ENCODE data around the gene SPACA6. TPM values are rescaled to one million over a fixed set of nuclear protein-coding genes. Genes with fewer than 3 reads are reported as not detected.
A peak's percentile ranks its signal among the peaks of the same experiment; 100 is the strongest.

Gene SPACA6
- total and polyA plus RNA-seq, 7 experiments from 2014 or later, result 2.0 to 11.5 (median 7.2) TPM

DNA sequence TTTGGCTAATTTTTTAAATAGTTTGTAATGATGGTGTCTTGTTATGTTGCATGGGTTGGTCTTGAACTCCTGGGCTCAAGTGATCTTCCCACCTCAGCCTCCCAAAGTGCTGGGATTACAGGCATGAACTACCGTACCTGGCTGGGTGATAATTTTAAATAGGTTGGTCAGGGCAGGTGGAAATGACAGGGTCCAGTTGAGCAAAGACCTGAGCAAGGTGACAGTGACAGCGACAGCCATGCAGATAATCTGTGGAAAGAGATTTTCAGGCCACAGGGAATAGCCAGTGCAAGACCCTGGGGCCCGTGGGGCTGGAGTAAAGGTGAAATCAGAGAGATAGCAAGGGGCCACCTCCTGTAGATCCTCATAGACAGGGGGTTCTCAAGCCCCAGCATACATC lies 3.5 kb downstream of the SPACA6 start:
- no peaks in the 10 kb centered on the region for H3K9me3 ChIP-seq (ENCODE audit: control insufficient read depth in 2 of 3, low read length in 3 of 3)
- no peaks in the 10 kb centered on the region for H3K4me1 ChIP-seq (ENCODE audit: control insufficient read depth in 2 of 2, insufficient read depth in 2 of 2, low read length in 2 of 2)
- DNase-seq, result no peak
- no peaks in the 10 kb centered on the region for H3K36me3 ChIP-seq (ENCODE audit: control insufficient read depth in 2 of 3, insufficient read depth in 3 of 3, low read length in 3 of 3)
- no peak overlapping the region for H3K4me3 ChIP-seq (ENCODE audit: low read length)
- ChIA-PET CTCF (interaction anchor here (0.8 kb wide), 1 partner anchor 39 kb away, joined by 3 read pairs; no protein-coding TSS in a partner anchor), POLR2A (no interaction called here)
- H3K27me3 Mint-ChIP-seq, result no peaks in the 10 kb centered on the region
- ATAC-seq, result no peak
- peaks cover 2 to 10% (median 9%) of the 10 kb centered on the region in 7 donors for H3K4me1 Mint-ChIP-seq
- H3K27ac Mint-ChIP-seq, result no peak overlapping the region
- H3K27ac ChIP-seq (ENCODE audit: low read depth, low read length), result no peak overlapping the region
- H3K36me3 Mint-ChIP-seq, result peaks cover 0 to 15% (median 8%) of the 10 kb centered on the region in 5 donors
- no peak overlapping the region for H3K4me3 Mint-ChIP-seq
- intact Hi-C loops (cut with micrococcal nuclease), result no loop called here
- H3K9me3 Mint-ChIP-seq, result peaks cover 0 to 2% (median 0%) of the 10 kb centered on the region in 11 donors
- no peaks in the 10 kb centered on the region for H3K27me3 ChIP-seq (ENCODE audit: control insufficient read depth in 2 of 2, insufficient read depth in 2 of 2, low read length in 2 of 2)

DNA sequence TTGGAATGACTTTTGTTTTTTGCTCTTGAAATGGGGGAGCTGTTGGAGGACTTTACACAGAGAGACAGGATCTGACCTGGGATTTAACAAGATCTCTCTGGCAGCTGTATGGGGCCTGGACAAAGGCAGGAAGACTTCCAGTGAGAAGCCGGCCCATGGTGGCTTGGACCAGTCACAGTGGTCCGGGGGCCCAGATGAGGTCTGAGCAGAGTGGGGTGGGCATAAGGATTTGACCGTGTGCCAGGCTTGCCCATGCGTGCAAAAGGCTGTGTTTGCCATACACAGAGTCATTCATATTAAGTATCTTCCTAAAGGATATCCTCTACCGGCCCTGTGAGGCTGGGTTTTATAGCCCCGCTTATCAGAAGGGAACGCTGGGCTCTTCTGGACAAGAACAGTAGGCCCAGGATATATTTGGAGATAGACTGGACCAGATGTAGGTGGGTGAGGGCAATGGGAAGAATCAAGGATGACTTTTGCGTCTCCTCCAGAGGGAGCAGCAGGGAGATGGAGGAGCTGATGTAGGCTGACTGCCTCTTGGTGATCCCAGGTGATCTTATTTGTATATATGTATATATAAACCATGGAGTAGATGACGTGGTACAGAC lies 4.1 kb downstream of the SPACA6 start:
- Mint-ChIP-seq H3K36me3 (peaks cover 0 to 15% (median 8%) of the 10 kb centered on the region in 5 donors), H3K9me3 (peaks cover 0 to 2% (median 0%) of the 10 kb centered on the region in 11 donors), H3K4me1 (peaks cover under 1 to 13% (median 6%) of the 10 kb centered on the region in 7 donors), H3K27ac (peak overlapping the region in 1 of 9 donors; percentile 57), H3K27me3 (no peaks in the 10 kb centered on the region), H3K4me3 (no peak overlapping the region)
- intact Hi-C loops (cut with micrococcal nuclease), result no loop called here
- Histone ChIP-seq H3K27me3 (ENCODE audit: control insufficient read depth in 2 of 2, insufficient read depth in 2 of 2, low read length in 2 of 2) (no peaks in the 10 kb centered on the region), H3K9me3 (ENCODE audit: control insufficient read depth in 2 of 3, low read length in 3 of 3) (no peaks in the 10 kb centered on the region), H3K36me3 (ENCODE audit: control insufficient read depth in 2 of 3, insufficient read depth in 3 of 3, low read length in 3 of 3) (no peaks in the 10 kb centered on the region), H3K4me3 (ENCODE audit: low read length) (no peak overlapping the region), H3K27ac (ENCODE audit: low read depth, low read length) (no peak overlapping the region), H3K4me1 (ENCODE audit: control insufficient read depth in 2 of 2, insufficient read depth in 2 of 2, low read length in 2 of 2) (no peaks in the 10 kb centered on the region)
- ChIA-PET CTCF (interaction anchor here (0.8 kb wide), 1 partner anchor 40 kb away, joined by 3 read pairs; no protein-coding TSS in a partner anchor), POLR2A (no interaction called here)
- ATAC-seq (no peak), DNase-seq (no peak)

- H3K27me3 ChIP-seq (ENCODE audit: control insufficient read depth in 2 of 2, insufficient read depth in 2 of 2, low read length in 2 of 2), result no peaks in the 10 kb centered on the region
- H3K27me3 Mint-ChIP-seq, result peaks cover 0 to 6% (median 0%) of the 10 kb centered on the region in 5 donors
- H3K4me3 ChIP-seq (ENCODE audit: low read length), result no peak overlapping the region
- ChIA-PET CTCF (no interaction called here), POLR2A (no interaction called here)
- H3K4me3 Mint-ChIP-seq, result no peak overlapping the region
- peaks cover 10 to 18% (median 12%) of the 10 kb centered on the region in 7 donors for H3K4me1 Mint-ChIP-seq
- peaks cover 0 to 3% (median 0%) of the 10 kb centered on the region in 11 donors for H3K9me3 Mint-ChIP-seq
- H3K27ac ChIP-seq (ENCODE audit: low read depth, low read length), result no peak overlapping the region
- DNase-seq (no peak), ATAC-seq (no peak)
- intact Hi-C loops (cut with micrococcal nuclease), result no loop called here
- H3K4me1 ChIP-seq (ENCODE audit: control insufficient read depth in 2 of 2, insufficient read depth in 2 of 2, low read length in 2 of 2), result peaks cover 0 to 8% of the 10 kb centered on the region in 2 donors
- peaks cover 0 to 16% (median 8%) of the 10 kb centered on the region in 5 donors for H3K36me3 Mint-ChIP-seq
- no peak overlapping the region for H3K27ac Mint-ChIP-seq
- H3K36me3 ChIP-seq (ENCODE audit: control insufficient read depth in 2 of 3, insufficient read depth in 3 of 3, low read length in 3 of 3), result no peaks in the 10 kb centered on the region
- no peaks in the 10 kb centered on the region for H3K9me3 ChIP-seq (ENCODE audit: control insufficient read depth in 2 of 3, low read length in 3 of 3)
Observed at GRCh38 chr19:51698296-51698695, 5.2 kb downstream of the SPACA6 start.

DNA sequence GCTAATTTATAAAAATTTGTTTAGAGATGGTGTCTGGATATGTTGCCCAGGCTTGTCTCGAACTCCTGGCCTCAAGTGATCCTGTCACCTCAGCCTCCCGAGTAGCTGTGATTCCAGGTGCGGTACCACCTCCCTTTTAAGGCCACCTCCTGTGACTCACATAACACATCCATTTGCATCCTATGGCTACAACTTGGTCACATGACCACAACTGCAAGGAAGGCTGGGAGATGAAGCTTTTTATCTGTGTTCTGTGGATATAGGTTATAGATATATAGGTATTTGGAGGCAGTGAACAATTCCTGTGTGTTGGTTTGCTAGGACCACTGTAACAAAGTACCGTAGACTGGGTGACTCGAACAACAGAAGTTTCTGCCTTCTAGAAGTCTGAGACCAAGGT lies 6.0 kb downstream of the SPACA6 start:
- Mint-ChIP-seq H3K9me3 (peaks cover 0 to 3% (median 0%) of the 10 kb centered on the region in 11 donors), H3K36me3 (peaks cover 0 to 16% (median 8%) of the 10 kb centered on the region in 5 donors), H3K4me3 (no peak overlapping the region), H3K27ac (no peak overlapping the region), H3K4me1 (peaks cover 12 to 23% (median 14%) of the 10 kb centered on the region in 7 donors), H3K27me3 (peaks cover 0 to 7% (median 0%) of the 10 kb centered on the region in 5 donors)
- POLR2A ChIA-PET, result interaction anchor here (0.7 kb wide), 1 partner anchor 127 kb away, joined by 3 read pairs; no protein-coding TSS in a partner anchor
- Histone ChIP-seq H3K27me3 (ENCODE audit: control insufficient read depth in 2 of 2, insufficient read depth in 2 of 2, low read length in 2 of 2) (no peaks in the 10 kb centered on the region), H3K27ac (ENCODE audit: low read depth, low read length) (no peak overlapping the region), H3K4me3 (ENCODE audit: low read length) (no peak overlapping the region), H3K36me3 (ENCODE audit: control insufficient read depth in 2 of 3, insufficient read depth in 3 of 3, low read length in 3 of 3) (peaks cover 0 to under 1% (median 0%) of the 10 kb centered on the region in 3 experiments), H3K9me3 (ENCODE audit: control insufficient read depth in 2 of 3, low read length in 3 of 3) (no peaks in the 10 kb centered on the region), H3K4me1 (ENCODE audit: control insufficient read depth in 2 of 2, insufficient read depth in 2 of 2, low read length in 2 of 2) (peaks cover 0 to 9% of the 10 kb centered on the region in 2 donors)
- ATAC-seq (no peak), DNase-seq (no peak)
- CTCF ChIA-PET, result no interaction called here
- intact Hi-C loops (cut with micrococcal nuclease), result no loop called here

GRCh38 chr19:51701468-51702100 lies 8.5 kb downstream of the SPACA6 start:
- peaks cover 0 to 7% (median 0%) of the 10 kb centered on the region in 5 donors for H3K27me3 Mint-ChIP-seq
- intact Hi-C loops (cut with micrococcal nuclease), result loop anchor here (2.0 to 10.0 kb wide), 6 partner anchors 109 to 1819 kb away; partner anchors contain the start of genes CLEC11A (in 1 of the 2) and PPP2R1A (in 1 of the 2)
- POLR2A ChIA-PET, result interaction anchor here (0.6 kb wide), 1 partner anchor 67 kb away, joined by 4 read pairs; no protein-coding TSS in a partner anchor
- Histone ChIP-seq H3K4me1 (ENCODE audit: control insufficient read depth in 2 of 2, insufficient read depth in 2 of 2, low read length in 2 of 2) (peaks cover 3 to 9% of the 10 kb centered on the region in 2 donors), H3K36me3 (ENCODE audit: control insufficient read depth in 2 of 3, insufficient read depth in 3 of 3, low read length in 3 of 3) (peaks cover 0 to 5% (median 0%) of the 10 kb centered on the region in 3 experiments), H3K9me3 (ENCODE audit: control insufficient read depth in 2 of 3, low read length in 3 of 3) (no peaks in the 10 kb centered on the region), H3K27ac (ENCODE audit: low read depth, low read length) (no peak overlapping the region), H3K4me3 (ENCODE audit: low read length) (no peak overlapping the region), H3K27me3 (ENCODE audit: control insufficient read depth in 2 of 2, insufficient read depth in 2 of 2, low read length in 2 of 2) (no peaks in the 10 kb centered on the region)
- peaks cover 0 to 3% (median 0%) of the 10 kb centered on the region in 11 donors for H3K9me3 Mint-ChIP-seq
- DNase-seq (no peak), ATAC-seq (no peak)
- H3K27ac Mint-ChIP-seq, result peak overlapping the region in 5 of 9 donors; percentile 20 to 43 (median 32)
- peak overlapping the region in 6 of 10 donors; percentile 8 to 49 (median 22) for H3K4me3 Mint-ChIP-seq
- CTCF ChIA-PET, result interaction anchor here (0.6 kb wide), 1 partner anchor 42 kb away, joined by 3 read pairs; no protein-coding TSS in a partner anchor
- peaks cover 29 to 41% (median 34%) of the 10 kb centered on the region in 7 donors for H3K4me1 Mint-ChIP-seq
- H3K36me3 Mint-ChIP-seq, result peaks cover 0 to 32% (median 17%) of the 10 kb centered on the region in 5 donors

- Mint-ChIP-seq H3K36me3 (peaks cover 0 to 34% (median 19%) of the 10 kb centered on the region in 5 donors), H3K27ac (peak overlapping the region in 8 of 9 donors; percentile 13 to 93 (median 88)), H3K4me3 (peak overlapping the region; percentile 81 to 92 (median 90)), H3K27me3 (peaks cover 0 to 7% (median 0%) of the 10 kb centered on the region in 5 donors), H3K9me3 (peaks cover 0 to 3% (median 0%) of the 10 kb centered on the region in 11 donors), H3K4me1 (peaks cover 29 to 46% (median 35%) of the 10 kb centered on the region in 7 donors)
- Histone ChIP-seq H3K9me3 (ENCODE audit: control insufficient read depth in 2 of 3, low read length in 3 of 3) (no peaks in the 10 kb centered on the region), H3K4me1 (ENCODE audit: control insufficient read depth in 2 of 2, insufficient read depth in 2 of 2, low read length in 2 of 2) (peaks cover 3 to 9% of the 10 kb centered on the region in 2 donors), H3K36me3 (ENCODE audit: control insufficient read depth in 2 of 3, insufficient read depth in 3 of 3, low read length in 3 of 3) (peaks cover 0 to 9% (median 0%) of the 10 kb centered on the region in 3 experiments), H3K27ac (ENCODE audit: low read depth, low read length) (no peak overlapping the region), H3K4me3 (ENCODE audit: low read length) (no peak overlapping the region), H3K27me3 (ENCODE audit: control insufficient read depth in 2 of 2, insufficient read depth in 2 of 2, low read length in 2 of 2) (no peaks in the 10 kb centered on the region)
- DNase-seq, result peak in 6 of 9 donors; percentile 23 to 46 (median 34)
- ChIA-PET CTCF (no interaction called here), POLR2A (no interaction called here)
- no peak for ATAC-seq
- intact Hi-C loops (cut with micrococcal nuclease), result loop anchor here (2.0 to 10.0 kb wide), 6 partner anchors 110 to 1819 kb away; partner anchors contain the start of genes CLEC11A (in 1 of the 2) and PPP2R1A (in 1 of the 2)
Observed at GRCh38 chr19:51702103-51702824, 9.1 kb downstream of the SPACA6 start.
